OCI-LY3 (cell line): Measurements from ENCODE around the gene IL17RB.

Experiments used
- H2AFZ ChIP-seq: fragments of 200-600, 300-600 bp; shearing (Covaris generic); 2 replicates; pipeline ENCODE4 v1.6.0; 2014; ENCODE audit warnings: antibody characterized with exemption, low read depth, low read length
- H3K27ac ChIP-seq: fragments of 200-600, 300-600 bp; sonication (generic); 2 replicates; pipeline ENCODE4 v1.5.1; 2014; ENCODE audit warnings: mild to moderate bottlenecking, low read length, moderate library complexity, mixed read lengths
- H3K27me3 ChIP-seq: fragments of 200-600, 300-600 bp; sonication (generic); 2 replicates; pipeline ENCODE4 v1.6.1; 2014; ENCODE audit warnings: low read depth, low read length, mixed read lengths
- H3K36me3 ChIP-seq: fragments of 200-600, 300-600 bp; sonication (generic); replicated peaks from 2 replicates; pipeline ENCODE3; 2014; ENCODE audit warnings: low read depth, low read length, mixed read lengths
- H3K4me1 ChIP-seq: fragments of 300-600, 200-600 bp; sonication (generic); 2 replicates; pipeline ENCODE4 v1.6.1; 2014; ENCODE audit warnings: low read length, mixed read lengths
- H3K4me2 ChIP-seq: fragments of 200-600, 300-600 bp; sonication (generic); 2 replicates; pipeline ENCODE4 v1.6.1; 2014; ENCODE audit warnings: low read length, mixed read lengths
- H3K4me3 ChIP-seq: fragments of 300-600, 200-600 bp; sonication (generic); 2 replicates; pipeline ENCODE4 v1.5.1; 2014; ENCODE audit warnings: antibody characterized with exemption, mild to moderate bottlenecking, low read length, moderate library complexity
- H3K79me2 ChIP-seq: fragments of 300-600, 200-600 bp; shearing (Covaris generic); 2 replicates; pipeline ENCODE4 v1.6.1; 2014; ENCODE audit warnings: mild to moderate bottlenecking, low read length, mixed read lengths
- H3K9ac ChIP-seq: fragments of 300-600, 200-600 bp; shearing (Covaris generic); 2 replicates; pipeline ENCODE4 v1.6.0; 2014; ENCODE audit warnings: mild to moderate bottlenecking, low read length, moderate library complexity
- H3K9me3 ChIP-seq: fragments of 200-600, 300-600 bp; shearing (Covaris generic); 2 replicates; pipeline ENCODE4 v1.6.1; 2014; ENCODE audit warnings: low read length, mixed read lengths; ENCODE audit not compliant: insufficient read depth
- H4K20me1 ChIP-seq: fragments of 200-600, 300-600 bp; sonication (generic); 2 replicates; pipeline ENCODE4 v1.6.1; 2016; ENCODE audit warnings: low read length, mixed read lengths; ENCODE audit not compliant: insufficient read depth
- EZH2phosphoT487 ChIP-seq: fragments of 200-600 bp; shearing (Covaris generic); IDR thresholded peaks from 2 replicates; pipeline ENCODE4 v1.6.1; 2018; ENCODE audit warnings: antibody characterized with exemption, mixed run types, low read depth
- TF ChIP-seq, protein P1 (sequence below): fragments of 200-600, 300-600 bp; sonication (generic); IDR thresholded peaks from 2 replicates; pipeline ENCODE4 v1.5.1; 2014; ENCODE audit warnings: antibody characterized with exemption, low read length, low read depth

The IL17RB gene

GRCh38 chr3:53892286-53892637 is 45.9 kb downstream of the IL17RB start:
- peak overlapping the region; percentile 39; the same call in 1 of the 2 replicates for H2AFZ ChIP-seq
- peak overlapping the region; percentile 76 for H3K9ac ChIP-seq
- H3K4me2 ChIP-seq: peak overlapping the region; percentile 85

GRCh38 chr3:53899750-53900149 is 53.4 kb downstream of the IL17RB start:
- Histone ChIP-seq H3K9me3 (no peaks in the 10 kb centered on the region), H3K79me2 (no peaks in the 10 kb centered on the region), H3K9ac (no peak overlapping the region), H3K36me3 (no peaks in the 10 kb centered on the region), H3K4me3 (no peak overlapping the region), H3K4me2 (no peak overlapping the region), H3K27ac (no peak overlapping the region), H4K20me1 (no peaks in the 10 kb centered on the region), H2AFZ (0 out of 2 replicates have a peak overlapping the region, but pooled peaks have one; percentile 44), H3K4me1 (no peaks in the 10 kb centered on the region), H3K27me3 (no peaks in the 10 kb centered on the region; the same call in 1 of the 2 replicates)
- TF ChIP-seq, protein P1, sequence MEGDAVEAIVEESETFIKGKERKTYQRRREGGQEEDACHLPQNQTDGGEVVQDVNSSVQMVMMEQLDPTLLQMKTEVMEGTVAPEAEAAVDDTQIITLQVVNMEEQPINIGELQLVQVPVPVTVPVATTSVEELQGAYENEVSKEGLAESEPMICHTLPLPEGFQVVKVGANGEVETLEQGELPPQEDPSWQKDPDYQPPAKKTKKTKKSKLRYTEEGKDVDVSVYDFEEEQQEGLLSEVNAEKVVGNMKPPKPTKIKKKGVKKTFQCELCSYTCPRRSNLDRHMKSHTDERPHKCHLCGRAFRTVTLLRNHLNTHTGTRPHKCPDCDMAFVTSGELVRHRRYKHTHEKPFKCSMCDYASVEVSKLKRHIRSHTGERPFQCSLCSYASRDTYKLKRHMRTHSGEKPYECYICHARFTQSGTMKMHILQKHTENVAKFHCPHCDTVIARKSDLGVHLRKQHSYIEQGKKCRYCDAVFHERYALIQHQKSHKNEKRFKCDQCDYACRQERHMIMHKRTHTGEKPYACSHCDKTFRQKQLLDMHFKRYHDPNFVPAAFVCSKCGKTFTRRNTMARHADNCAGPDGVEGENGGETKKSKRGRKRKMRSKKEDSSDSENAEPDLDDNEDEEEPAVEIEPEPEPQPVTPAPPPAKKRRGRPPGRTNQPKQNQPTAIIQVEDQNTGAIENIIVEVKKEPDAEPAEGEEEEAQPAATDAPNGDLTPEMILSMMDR: no peak
- no peak for TF ChIP-seq EZH2phosphoT487

More at GRCh38 chr3:53892286-53892637, 45.9 kb downstream of the IL17RB start:
- H3K4me3 ChIP-seq: peak overlapping the region; percentile 92
- H3K36me3 ChIP-seq: peaks cover 17% of the 10 kb centered on the region
- no peaks in the 10 kb centered on the region; the same call in 1 of the 2 replicates for H3K27me3 ChIP-seq
- TF ChIP-seq EZH2phosphoT487: no peak
- TF ChIP-seq, protein P1: no peak
- H3K4me1 ChIP-seq: peaks cover 18% of the 10 kb centered on the region
- peak overlapping the region; percentile 79 for H3K27ac ChIP-seq
- H4K20me1 ChIP-seq: peaks cover 6% of the 10 kb centered on the region; the same call in 1 of the 2 replicates
- peaks cover 43% of the 10 kb centered on the region for H3K79me2 ChIP-seq
- H3K9me3 ChIP-seq: no peaks in the 10 kb centered on the region

DNA sequence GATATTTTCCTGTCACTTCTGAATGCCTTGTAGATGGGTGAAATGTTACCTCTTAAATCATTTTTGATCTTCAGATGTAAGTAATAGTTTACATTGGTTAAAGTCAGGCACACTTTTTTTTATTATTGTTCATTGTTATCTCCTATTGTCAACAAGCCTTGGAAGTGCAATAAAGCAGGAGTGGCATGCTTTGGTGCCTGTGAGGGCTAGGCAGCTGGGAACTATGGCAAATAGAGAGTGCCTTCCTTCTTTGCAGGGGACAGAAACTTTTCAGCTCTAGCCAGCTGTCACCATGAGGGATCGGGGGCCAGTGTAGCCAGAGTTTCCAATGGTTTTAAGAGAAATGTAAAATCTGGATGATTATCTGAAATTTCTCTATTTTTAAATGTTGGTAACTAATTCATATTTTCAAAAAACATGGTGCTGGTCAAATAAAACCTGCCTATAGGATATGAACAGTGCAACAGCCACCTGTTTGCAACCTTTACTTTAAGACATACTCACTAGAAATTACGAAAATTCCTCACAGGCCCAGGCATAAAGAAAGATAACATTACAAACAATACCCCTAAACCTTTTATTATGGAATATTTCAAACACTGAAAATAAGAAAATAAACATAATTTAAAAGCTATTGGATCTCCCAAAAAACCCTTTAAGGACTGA is 54.4 kb downstream of the IL17RB start:
- no peaks in the 10 kb centered on the region for H3K79me2 ChIP-seq
- no peak overlapping the region for H3K27ac ChIP-seq
- no peak overlapping the region for H3K4me2 ChIP-seq
- H3K9me3 ChIP-seq: no peaks in the 10 kb centered on the region
- H3K4me1 ChIP-seq: no peaks in the 10 kb centered on the region
- H3K36me3 ChIP-seq: no peaks in the 10 kb centered on the region
- TF ChIP-seq, protein P1: no peak
- no peak for TF ChIP-seq EZH2phosphoT487
- H3K4me3 ChIP-seq: no peak overlapping the region
- no peak overlapping the region for H2AFZ ChIP-seq
- no peaks in the 10 kb centered on the region for H4K20me1 ChIP-seq
- no peak overlapping the region for H3K9ac ChIP-seq
- no peaks in the 10 kb centered on the region; the same call in 1 of the 2 replicates for H3K27me3 ChIP-seq

GRCh38 chr3:53902067-53902466 is 55.7 kb downstream of the IL17RB start:
- no peak for TF ChIP-seq EZH2phosphoT487
- H3K36me3 ChIP-seq: no peaks in the 10 kb centered on the region
- no peak overlapping the region for H3K4me2 ChIP-seq
- H3K9ac ChIP-seq: no peak overlapping the region
- H2AFZ ChIP-seq: no peak overlapping the region
- H3K4me1 ChIP-seq: no peaks in the 10 kb centered on the region
- peaks cover 4% of the 10 kb centered on the region; the same call in 1 of the 2 replicates for H3K9me3 ChIP-seq
- H3K4me3 ChIP-seq: no peak overlapping the region
- no peaks in the 10 kb centered on the region; the same call in 1 of the 2 replicates for H3K27me3 ChIP-seq
- no peaks in the 10 kb centered on the region for H4K20me1 ChIP-seq
- no peak overlapping the region for H3K27ac ChIP-seq
- no peaks in the 10 kb centered on the region for H3K79me2 ChIP-seq
